CD4-positive, alpha-beta T cell treated with Interleukin-21 for 1 hour (primary cell): Measurements from ENCODE around the gene BNC2.

Experiments used
- DNase-seq: peaks from one replicate; pipeline ENCODE4 v3.0.0-alpha.2; 2020

BNC2 gene

DNA sequence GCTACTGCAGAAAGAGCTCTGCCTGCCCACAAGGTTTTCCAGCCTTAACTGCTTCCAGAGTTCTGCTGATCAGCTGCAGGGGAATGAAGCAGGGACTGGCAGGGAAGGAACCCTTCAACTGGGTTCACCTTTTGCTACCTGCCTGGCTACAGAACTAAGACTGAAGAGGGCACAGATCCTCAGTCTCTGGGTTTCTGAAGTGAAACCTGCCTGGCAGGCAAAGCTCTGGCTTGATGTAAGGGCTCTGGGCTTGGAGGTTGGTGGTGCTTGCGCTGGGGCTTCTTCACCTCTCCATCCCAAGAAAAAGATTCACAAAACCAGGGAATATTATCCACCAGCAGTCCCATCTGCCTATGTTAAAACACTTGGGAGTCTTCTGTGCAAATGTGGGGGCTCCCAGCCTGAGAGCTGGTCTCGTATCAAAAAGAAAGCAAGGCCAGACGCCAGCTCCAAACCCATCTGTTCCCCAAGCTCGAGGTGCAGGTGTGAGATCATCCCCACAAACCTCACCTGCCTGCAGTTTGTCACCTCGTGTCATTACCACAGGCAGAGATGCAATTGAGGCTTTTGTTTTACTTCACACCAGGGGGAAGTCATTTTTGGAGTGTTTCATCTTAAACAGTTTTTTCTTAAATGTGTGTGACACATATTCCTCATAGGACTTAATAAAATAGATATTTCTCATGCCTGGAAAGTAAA is 58.3 kb downstream of the BNC2 start:
- DNase-seq: no peak

DNA sequence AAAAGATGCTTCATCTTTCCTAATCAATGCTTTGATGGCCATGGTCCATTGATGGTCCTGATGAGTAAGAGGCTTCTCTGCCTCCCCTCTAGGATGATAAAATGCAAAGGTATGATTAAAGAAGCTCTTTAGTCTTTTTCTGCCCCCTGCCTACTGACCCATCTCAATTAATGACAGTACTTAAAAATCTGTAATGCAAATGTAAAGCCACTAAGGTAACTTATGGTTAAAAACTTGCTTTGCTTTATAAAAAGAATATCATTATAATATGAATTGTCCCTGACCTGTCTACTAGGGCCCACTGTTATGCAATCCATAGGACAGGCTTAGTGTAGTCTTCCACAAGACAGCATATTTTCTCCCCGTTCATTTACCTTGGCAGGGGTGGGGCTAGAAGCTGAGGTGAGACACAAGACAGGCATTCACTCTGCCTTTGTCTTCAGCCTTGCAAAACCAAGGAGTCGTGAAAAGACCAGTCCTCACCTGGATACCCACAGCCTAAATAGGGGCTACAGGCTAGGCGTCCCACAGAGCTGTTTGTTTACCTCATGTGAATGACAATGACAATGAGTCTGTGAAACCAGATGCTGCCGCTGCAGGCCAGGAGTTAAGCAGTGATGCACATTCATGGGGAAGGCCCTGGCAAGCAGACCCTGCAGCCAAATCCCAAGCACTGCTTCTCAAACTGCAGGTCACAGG is 60.4 kb downstream of the BNC2 start:
- no peak for DNase-seq

DNA sequence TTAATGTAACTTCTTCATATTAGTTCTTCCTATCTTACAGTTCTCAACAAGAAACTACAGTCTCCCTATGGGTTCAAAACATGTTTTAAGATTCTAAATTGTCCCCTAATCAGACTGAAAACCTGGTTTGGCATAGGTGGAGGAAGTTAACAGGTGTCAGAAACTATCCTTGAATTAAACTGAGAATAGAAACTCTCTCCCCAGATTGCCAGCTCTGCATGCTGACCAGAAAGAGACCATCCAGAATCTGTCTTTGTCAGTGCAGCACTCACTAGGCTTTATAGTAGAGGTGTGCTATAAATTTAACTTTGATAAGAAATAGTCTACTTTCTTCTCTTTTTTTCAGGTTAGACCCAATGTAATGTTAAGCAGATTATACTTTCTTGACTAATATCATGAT is 63.8 kb downstream of the BNC2 start:
- no peak for DNase-seq

DNA sequence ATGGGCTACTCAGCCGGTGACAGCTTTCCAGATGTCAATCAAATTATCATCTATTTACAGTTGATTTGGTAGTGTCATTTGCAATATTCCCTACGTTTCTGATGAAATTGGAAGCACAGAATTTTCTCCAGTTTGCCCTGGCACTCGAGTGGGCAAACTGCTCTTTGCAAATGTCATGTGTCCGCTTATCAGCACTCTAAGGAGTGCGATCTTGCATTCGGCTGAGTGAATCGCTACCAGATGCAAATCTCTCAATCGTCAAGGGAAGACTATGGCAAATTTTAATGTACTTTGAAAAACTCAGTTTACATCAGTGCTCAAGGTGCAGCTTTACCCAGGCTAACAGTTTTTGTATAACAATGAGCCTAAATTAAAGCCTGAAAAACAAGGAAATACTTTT is 66.8 kb downstream of the BNC2 start:
- DNase-seq: no peak

DNA sequence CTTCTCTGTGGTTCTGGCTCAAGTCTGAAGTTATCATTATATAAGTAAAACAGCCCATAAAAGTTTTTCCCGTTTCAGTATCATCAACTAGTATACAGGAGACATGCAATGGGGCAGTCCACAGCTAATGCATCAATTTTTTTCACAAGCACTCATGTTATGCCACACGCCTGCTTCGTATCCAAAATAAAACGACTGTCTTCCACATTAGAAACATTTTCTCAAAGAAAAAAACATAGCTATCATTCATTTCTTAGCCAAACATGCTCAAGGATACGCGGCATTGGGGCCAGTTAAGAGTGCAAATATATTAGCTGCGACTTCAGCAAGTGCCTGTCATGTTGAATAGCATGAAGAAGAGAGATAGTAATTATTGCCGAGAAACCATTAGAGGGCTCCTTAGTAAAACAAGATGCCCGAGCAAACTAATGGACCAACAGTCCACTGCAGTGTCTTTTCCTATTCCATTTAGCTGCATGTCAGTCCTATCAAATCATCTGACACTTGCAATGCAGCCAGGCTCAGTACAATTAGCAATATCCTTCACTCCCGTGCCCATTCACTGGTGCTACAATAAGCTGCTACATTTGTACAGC is 68.5 kb downstream of the BNC2 start:
- DNase-seq: no peak

DNA sequence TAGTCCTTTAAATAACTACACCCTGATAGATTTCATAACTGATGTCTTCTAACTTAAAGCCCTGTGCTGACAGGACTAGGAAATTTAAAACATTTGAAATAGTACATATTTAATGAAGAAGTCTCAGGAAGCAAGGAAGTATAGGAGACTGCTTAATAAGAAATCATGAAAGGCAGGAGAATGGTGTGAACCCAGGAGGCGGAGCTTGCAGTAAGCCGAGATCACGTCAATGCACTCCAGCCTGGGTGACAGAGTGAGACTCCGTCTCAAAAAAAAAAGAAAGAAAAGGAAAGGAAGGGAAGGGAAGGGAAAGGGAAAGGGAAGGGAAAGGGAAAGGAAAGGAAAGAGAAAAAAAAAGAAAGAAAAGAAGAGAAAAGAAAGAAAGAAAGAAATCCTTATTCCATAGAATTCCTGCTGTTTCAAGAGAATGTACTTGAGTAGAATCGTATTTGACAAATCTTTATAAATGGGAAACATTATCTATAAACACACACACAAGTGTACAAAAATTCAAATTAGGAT is 74.1 kb downstream of the BNC2 start:
- no peak for DNase-seq

DNA sequence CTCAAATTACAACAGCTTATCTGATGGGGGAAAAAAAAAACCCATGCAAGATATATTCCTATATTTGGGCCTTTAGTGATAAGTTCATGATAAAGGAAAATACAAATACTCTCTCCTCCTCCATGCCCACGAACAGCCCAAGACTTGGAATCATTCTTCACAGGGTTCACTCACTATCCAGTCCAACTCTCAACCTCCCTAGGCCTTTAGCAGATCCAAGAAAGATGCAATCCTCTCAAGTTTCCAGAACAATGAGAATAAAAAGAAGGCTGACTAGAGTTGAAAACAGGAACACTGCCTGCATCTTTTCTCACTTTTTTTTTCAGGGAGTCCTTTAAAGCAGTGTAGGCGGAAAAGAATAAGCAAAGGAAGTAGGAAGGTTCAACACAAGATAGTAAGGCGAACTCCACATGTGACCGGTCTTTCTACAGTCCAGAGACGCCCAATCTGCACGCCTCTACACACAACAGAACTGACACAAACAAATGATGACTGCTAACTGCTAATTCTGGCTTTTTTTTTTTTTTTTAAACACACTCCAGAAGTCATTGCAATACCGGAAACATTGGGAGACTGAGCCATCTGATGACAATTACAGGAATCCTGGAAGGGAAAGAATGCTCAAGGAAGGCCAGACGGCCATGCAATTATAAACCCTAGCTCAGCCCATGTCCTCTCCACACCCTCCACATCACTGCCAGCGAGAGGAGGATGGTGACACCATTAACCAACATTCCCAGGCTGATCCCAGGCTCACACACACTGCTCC is 75.4 kb downstream of the BNC2 start:
- DNase-seq: no peak

DNA sequence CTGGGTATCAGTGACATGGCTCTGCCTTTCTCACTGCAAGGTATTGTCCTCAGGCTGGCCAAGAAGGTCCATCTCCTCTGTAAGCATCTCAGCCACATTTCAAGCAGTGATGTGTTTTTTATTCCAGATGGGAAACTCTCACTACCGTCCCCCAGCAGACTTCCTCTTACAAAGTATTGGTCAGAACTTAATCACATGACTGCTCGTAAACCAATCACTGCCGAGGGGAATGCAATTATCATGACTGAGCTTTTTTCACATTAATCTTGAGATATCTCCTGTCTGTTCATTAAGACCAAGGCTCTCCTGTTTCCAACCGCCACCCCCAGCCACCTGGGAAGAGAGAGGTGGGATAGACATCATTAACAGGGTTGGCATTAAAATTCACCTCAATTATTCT is 76.4 kb downstream of the BNC2 start:
- DNase-seq: no peak

DNA sequence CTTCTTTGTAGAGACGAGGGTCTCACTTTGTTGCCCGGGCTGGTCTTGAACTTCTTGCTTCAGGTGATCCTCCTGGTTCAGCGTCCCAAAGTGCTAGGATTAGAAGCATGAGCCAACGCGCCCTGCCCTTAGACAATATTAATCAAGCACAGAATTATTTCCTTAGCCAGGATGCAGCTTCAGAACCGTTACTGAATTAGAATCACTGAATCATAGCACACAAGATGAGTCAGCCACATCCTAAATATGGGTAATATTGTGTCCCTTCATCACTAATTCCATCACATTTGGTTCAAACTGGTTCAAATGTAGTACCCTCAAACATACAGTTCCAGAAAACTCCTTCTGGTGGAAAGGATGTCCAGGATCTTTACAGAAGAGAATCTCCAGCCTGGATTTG is 82.7 kb downstream of the BNC2 start:
- DNase-seq: no peak

DNA sequence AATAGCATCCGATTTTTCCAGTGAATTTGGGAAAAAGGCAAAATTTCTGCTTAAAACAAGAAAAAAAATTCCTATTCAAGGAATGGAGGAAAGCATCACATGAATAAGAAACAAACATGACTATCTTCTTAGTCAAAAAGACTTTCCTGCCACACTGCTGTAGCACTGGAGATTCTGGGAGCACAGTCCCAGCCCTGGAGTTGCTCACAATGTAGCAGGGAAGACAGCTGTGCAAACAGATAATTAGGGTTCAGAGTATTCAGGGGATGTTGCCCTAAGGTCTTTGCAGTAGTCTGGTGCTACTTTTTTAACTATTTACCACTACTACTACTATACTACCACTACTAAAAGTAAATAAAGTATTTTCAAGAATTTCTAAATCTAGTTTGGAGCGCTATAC is 86.5 kb downstream of the BNC2 start:
- DNase-seq: no peak

DNA sequence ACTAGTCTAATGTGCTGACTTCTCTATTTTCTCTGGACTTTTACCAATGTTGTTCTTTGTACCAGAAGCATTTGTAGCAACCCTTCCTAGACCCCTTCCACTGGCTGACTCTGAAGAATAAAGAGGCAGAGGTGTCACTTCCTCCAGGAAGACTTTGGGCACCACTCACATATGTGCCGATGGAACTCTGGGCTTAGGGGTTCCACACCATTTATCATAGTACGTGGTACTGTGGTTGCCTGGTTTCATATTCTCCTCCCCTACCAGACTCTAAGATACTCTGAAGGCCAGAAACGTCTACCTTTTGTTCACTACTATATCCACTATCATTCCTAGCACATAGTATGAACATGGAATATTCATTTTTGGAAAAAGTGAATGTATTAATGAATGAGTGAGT is 88.0 kb downstream of the BNC2 start:
- no peak for DNase-seq

DNA sequence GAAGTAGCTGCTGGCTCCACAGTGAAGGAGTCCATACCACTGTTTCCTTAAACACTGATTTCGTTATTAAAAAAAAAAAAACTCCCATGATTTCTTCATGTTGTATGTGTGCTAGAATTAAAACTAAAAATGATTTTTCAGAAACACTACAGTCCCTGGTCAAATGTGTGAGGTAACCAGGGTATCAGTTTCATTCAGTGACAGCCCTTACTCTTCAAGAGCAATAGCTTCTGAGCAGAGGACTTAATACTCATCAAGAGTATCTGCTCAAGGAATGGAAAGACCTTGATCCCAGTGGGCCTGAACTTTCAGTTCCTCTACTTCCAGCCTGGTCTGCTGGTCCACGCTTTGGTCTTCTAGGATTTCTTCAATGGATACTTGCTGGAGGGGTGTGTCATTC is 95.1 kb downstream of the BNC2 start:
- no peak for DNase-seq

DNA sequence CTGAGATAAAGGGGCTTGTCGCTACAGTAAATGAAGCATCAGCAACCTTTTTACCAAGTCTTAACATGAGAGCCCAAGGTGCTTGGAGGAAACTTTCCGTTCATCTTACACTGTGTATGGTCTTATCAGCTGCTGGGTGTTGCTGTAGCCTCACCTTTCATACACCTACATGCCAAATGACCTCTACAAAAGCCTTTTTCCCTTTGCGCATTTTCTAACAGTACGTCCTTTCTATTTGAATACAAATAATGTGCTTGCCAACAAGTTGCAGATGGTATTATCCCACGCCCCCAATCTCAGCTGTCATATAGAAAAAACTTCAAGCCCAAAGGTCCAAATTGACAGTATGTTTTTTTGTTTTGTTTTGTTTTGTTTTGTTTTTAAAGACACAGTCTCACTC is 96.9 kb downstream of the BNC2 start:
- DNase-seq: no peak

DNA sequence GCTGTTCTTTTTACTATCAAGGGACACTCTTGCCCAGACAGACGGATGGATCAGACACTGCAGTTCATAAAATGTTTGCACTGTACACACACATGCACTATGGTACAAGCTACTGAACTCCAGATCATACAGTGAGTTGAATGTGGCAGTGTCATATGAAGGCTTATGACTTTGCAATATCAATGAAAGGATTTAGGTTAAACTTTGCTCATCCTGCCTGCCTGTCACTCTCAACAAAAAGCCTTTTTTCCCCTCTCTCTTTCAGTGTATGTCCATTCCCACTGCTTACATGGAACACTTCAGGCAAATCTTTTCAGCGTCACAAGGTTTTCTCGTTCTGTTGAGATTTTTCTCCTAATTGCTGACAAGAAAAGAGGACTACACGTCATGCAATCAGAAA is 97.4 kb downstream of the BNC2 start:
- no peak for DNase-seq

DNA sequence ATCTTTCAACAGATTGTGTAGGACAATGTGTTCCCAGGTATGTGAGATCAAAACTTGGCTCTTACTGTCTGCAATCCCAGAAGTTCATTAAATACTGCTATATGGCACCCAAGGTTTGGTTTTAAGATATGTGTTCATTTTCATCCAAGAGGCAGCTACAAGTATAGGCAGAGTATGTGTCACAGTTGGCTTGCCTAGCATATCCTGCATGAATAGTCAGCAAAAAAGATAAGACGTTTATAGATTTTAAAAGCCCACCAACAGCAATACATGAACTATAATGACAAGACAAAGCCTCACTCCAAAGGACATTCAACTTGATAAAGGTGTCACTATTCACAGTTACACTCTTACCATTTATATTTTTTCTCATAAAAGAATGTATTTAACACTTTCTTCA is 99.1 kb downstream of the BNC2 start:
- no peak for DNase-seq

DNA sequence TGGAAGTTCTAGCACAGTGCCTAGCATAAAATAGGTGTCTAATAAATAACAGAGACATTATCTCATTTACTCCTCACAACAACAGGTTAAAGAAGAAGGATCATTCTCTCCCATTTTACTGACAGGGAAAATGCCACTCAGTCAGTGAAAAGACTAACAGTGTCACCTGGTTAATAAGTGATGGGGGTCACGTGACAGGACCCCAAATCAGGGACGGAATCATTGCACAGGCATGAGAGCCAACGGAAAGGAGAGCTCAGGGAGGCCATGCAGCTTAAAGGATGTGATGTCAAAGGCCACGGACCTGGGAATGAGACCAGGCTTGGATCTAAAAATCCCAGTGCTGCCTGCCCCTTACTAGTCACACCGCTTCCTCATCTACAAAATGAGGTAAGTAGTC is 101.2 kb downstream of the BNC2 start:
- no peak for DNase-seq

DNA sequence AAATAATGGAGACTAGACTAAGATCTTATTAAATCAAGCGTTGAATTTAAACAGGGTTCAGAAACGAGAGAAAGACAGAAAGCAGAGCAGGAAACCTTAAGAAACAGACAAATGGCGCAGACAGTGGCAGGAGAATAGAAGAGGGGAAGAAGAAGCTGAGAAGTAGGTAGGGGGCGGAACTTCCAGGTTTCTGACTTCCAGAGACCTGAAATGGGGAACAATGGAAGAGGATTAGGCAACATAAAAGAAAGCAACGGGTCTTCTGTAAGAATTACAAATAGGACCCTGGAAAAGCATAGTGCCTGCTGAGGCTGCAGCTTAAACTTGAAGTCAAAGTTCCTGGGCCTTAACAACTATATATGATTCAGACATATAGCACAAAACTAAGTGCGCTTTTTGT is 101.7 kb downstream of the BNC2 start:
- no peak for DNase-seq

DNA sequence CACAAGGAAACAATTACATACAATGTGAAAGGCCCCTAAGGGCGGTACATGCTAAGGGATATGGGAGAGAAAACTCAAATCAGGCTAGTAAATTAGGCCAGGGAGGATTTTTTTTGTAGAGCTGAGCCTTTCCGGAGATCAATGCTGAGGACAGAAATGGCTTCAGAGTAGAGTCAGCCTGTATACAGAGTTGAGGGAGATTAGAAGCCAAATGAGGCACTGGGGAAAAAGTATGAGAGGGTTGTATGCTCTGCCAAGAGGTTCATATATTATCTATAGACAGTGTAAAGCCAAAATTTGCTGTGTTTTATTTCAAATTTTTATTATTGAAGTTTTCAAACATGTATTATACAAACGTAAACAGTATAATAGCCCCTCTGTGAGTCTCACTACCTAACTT is 103.1 kb downstream of the BNC2 start:
- no peak for DNase-seq

DNA sequence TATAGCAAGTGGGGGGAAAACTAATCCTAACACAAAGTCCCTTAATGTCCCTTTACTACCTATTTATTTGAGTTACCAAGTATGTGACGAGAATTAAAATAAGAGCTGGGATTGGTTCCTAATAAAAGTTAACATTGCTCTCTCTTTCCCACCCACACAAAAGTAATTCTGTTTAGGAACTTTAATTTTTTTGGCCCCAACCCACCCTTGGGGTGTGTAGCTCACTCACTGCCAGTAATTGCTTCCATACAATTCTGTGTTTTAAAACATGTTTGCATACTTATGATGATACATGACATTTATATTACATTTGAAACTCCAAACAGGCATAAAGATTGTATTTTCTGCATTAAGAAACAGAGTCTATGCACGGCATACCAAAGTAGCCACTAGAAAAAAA is 106.5 kb downstream of the BNC2 start:
- no peak for DNase-seq

DNA sequence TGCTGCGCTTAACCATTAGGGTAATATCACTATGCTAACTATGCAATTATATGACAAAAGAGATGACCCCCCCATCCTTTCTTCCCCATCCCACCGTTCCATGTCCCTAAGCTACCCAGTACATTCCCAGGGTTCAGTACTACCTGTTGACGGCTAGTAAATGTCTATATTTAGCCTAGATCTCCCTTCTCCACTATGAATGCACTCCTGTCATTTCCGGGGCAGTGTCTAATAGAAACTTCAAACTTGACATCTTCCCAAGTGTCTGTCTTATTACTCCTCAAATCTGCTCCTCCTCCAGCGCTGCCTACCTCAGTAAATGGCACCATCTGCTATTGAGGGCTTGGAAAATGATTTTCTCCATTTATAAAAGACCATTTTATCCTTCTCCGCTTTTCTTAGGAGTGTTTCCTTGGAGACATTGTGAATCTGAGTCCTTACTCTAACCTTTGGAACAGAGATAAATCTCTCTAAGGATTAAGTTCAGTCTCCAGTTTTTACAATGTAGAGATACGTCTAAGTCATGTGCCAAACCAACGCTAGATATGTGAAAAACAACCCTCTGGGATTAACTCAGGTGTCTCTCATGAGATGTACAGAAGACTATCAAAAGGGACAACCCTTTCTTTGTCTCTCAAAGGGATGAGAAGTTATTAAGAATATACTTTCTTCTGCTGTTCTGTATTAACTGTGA is 114.9 kb downstream of the BNC2 start:
- no peak for DNase-seq

DNA sequence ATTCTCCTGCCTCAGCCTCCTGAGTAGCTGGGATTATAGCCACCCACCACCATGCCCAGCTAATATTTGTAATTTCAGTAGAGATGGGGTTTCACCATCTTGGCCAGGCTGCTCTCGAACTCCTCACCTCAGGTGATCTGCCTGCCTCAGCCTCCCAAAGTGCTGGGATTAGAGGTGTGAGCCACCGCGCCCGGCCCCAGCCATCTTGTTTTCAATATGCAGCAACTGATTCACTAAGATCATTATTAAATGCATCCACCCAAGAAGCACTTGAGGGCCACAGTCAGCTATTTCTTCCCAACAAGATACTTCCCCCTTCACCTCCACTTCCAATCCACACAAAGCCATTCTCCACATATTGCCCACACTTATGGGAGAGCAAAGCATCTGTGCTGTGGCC is 115.8 kb downstream of the BNC2 start:
- no peak for DNase-seq

DNA sequence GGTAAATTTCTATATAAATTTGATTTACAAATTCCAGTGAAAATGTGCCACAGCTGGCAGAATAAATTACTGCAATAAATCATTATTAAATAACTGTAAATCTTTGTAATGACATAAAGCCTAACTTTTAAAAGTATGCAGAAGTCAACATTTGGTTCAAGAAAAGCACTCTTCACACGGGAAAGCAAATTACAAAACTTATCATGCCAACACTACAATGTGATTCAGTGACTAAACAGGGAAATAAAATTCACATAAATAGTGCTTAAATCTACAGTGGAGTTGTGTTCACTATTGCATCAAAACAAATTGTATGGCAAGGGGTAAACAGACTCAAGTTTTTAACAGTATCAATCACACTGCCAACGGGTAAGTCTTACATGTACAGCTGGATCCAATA is 117.2 kb downstream of the BNC2 start:
- DNase-seq: no peak

DNA sequence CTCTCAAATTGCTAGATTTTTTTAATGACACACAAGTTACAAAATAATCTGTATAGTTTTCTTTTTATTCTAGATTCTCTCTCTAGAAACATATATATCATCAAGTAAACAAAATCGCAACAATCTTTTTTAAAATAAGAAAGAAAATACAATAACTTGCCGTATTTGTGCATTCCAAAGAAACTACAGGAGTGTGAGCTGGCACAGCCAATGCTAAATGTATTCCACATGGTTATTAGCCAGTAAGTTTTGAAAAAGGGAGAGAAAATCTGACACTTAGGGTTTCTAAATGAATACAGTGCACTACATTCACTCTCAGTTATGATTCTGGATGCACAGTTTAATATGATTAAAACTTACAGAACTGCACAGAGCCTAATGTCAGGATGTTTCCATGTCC is 117.9 kb downstream of the BNC2 start:
- no peak for DNase-seq
